H9 (cell line): Measurements from ENCODE around the gene ALG12. TPM values are rescaled to one million over a fixed set of nuclear protein-coding genes. Genes with fewer than 3 reads are reported as not detected.

ENCODE experiments used
- DNase-seq: peaks from one replicate; pipeline ENCODE4 v3.0.0-alpha.2; 2017
- H2AFZ ChIP-seq: one replicate; pipeline ENCODE4 v1.6.1; 2013; ENCODE audit warnings: mild to moderate bottlenecking, low read length, control low read depth, moderate library complexity
- H2AK5ac ChIP-seq: 2 replicates; pipeline ENCODE4 v1.6.1; 2013; ENCODE audit warnings: low read length, control low read depth, mixed read lengths; ENCODE audit not compliant: insufficient read length
- H2BK120ac ChIP-seq: one replicate; pipeline ENCODE4 v1.6.1; 2013; ENCODE audit warnings: low read depth, mild to moderate bottlenecking, low read length, control low read depth, inconsistent platforms; ENCODE audit not compliant: poor library complexity, severe bottlenecking
- H2BK12ac ChIP-seq: 2 replicates; pipeline ENCODE4 v1.6.1; 2013; ENCODE audit warnings: low read length, control low read depth, mixed read lengths, low read depth; ENCODE audit not compliant: insufficient read length
- H2BK15ac ChIP-seq: 2 replicates; pipeline ENCODE4 v1.6.1; 2013; ENCODE audit warnings: low read depth, low read length, control low read depth
- H2BK20ac ChIP-seq: one replicate; pipeline ENCODE4 v1.6.1; 2013; ENCODE audit warnings: low read depth, mild to moderate bottlenecking, low read length, control low read depth, inconsistent platforms; ENCODE audit not compliant: poor library complexity, severe bottlenecking
- H2BK5ac ChIP-seq: 2 replicates; pipeline ENCODE4 v1.6.1; 2013; ENCODE audit warnings: low read length, control low read depth, mixed read lengths; ENCODE audit not compliant: insufficient read length
- H3K14ac ChIP-seq: 2 replicates; pipeline ENCODE4 v1.6.1; 2013; ENCODE audit warnings: low read length, control low read depth; ENCODE audit not compliant: insufficient read depth
- H3K18ac ChIP-seq: 2 replicates; pipeline ENCODE4 v1.6.1; 2013; ENCODE audit warnings: low read depth, mild to moderate bottlenecking, mixed read lengths, low read length, control low read depth; ENCODE audit not compliant: insufficient read length
- H3K23ac ChIP-seq: 2 replicates; pipeline ENCODE4 v1.6.1; 2013; ENCODE audit warnings: low read length, control low read depth, mixed read lengths, low read depth; ENCODE audit not compliant: insufficient read length
- H3K23me2 ChIP-seq: 2 replicates; pipeline ENCODE4 v1.6.1; 2013; ENCODE audit warnings: low read depth, mild to moderate bottlenecking, mixed read lengths, low read length, control low read depth; ENCODE audit not compliant: insufficient read length, poor library complexity, severe bottlenecking
- H3K27ac ChIP-seq: 2 replicates; pipeline ENCODE4 v1.5.1; 2013; ENCODE audit warnings: low read length, control low read depth, mixed read lengths, low read depth; ENCODE audit not compliant: insufficient read length
- H3K27me3 ChIP-seq: 2 replicates; pipeline ENCODE4 v1.6.1; 2013; ENCODE audit warnings: low read length, control low read depth, inconsistent platforms; ENCODE audit not compliant: insufficient read depth
- H3K4ac ChIP-seq: 2 replicates; pipeline ENCODE4 v1.6.1; 2013; ENCODE audit warnings: low read depth, mild to moderate bottlenecking, control low read depth, inconsistent platforms, low read length, moderate library complexity
- H3K4me1 ChIP-seq: 2 replicates; pipeline ENCODE4 v1.6.1; 2013; ENCODE audit warnings: low read length, control low read depth, inconsistent platforms; ENCODE audit not compliant: insufficient read depth
- H3K4me2 ChIP-seq: 2 replicates; pipeline ENCODE4 v1.6.1; 2013; ENCODE audit warnings: low read length, control low read depth, mixed read lengths; ENCODE audit not compliant: insufficient read length, insufficient read depth
- H3K56ac ChIP-seq: 2 replicates; pipeline ENCODE4 v1.6.1; 2013; ENCODE audit warnings: low read depth, mild to moderate bottlenecking, mixed read lengths, low read length, control low read depth; ENCODE audit not compliant: insufficient read length
- H3K79me1 ChIP-seq: 2 replicates; pipeline ENCODE4 v1.6.1; 2013; ENCODE audit warnings: low read depth, mild to moderate bottlenecking, moderate library complexity, low read length, control low read depth, inconsistent platforms; ENCODE audit not compliant: insufficient read depth, poor library complexity, severe bottlenecking
- H3K79me2 ChIP-seq: 2 replicates; pipeline ENCODE4 v1.6.1; 2013; ENCODE audit warnings: low read length, control low read depth, inconsistent platforms; ENCODE audit not compliant: insufficient read depth
- H3K9ac ChIP-seq: 2 replicates; pipeline ENCODE4 v1.6.1; 2013; ENCODE audit warnings: low read length, control low read depth, mixed read lengths; ENCODE audit not compliant: insufficient read length; ENCODE audit errors: extremely low read depth
- H3K9me3 ChIP-seq: one replicate; pipeline ENCODE4 v1.6.1; 2013; ENCODE audit warnings: low read depth, low read length, inconsistent platforms; ENCODE audit not compliant: control insufficient read depth
- H3T11ph ChIP-seq: one replicate; pipeline ENCODE4 v1.6.1; 2013; ENCODE audit warnings: mild to moderate bottlenecking, low read length, control low read depth, inconsistent platforms
- H4K20me1 ChIP-seq: one replicate; pipeline ENCODE4 v1.6.1; 2013; ENCODE audit not compliant: control insufficient read depth, insufficient read length, insufficient read depth
- H4K5ac ChIP-seq: 2 replicates; pipeline ENCODE4 v1.6.1; 2013; ENCODE audit warnings: low read depth, mild to moderate bottlenecking, mixed read lengths, low read length, control low read depth; ENCODE audit not compliant: insufficient read length
- H4K8ac ChIP-seq: replicated peaks from 2 replicates; pipeline ENCODE4 v1.6.1; 2013; ENCODE audit warnings: low read length, control low read depth, mixed read lengths, low read depth; ENCODE audit not compliant: insufficient read length
- H4K91ac ChIP-seq: 2 replicates; pipeline ENCODE4 v1.6.1; 2013; ENCODE audit warnings: low read depth, mild to moderate bottlenecking, moderate library complexity, mixed read lengths, low read length, control low read depth; ENCODE audit not compliant: insufficient read length
- H3K27ac Mint-ChIP-seq, 3 experiments: 2 replicates in 2 of 3; 3 replicates in 1 of 3; pipeline ENCODE4 v1.8.0; 2020 to 2021; ENCODE audit warnings: mixed read lengths in 3 of 3, mild to moderate bottlenecking in 1 of 3, moderate library complexity in 1 of 3
- H3K27me3 Mint-ChIP-seq: 2 replicates; pipeline ENCODE4 v1.8.0; 2021; ENCODE audit warnings: low read depth, mild to moderate bottlenecking, moderate library complexity, mixed read lengths
- H3K36me3 Mint-ChIP-seq, 3 experiments: 2 replicates in 2 of 3; 3 replicates in 1 of 3; pipeline ENCODE4 v1.8.0; 2020 to 2021; ENCODE audit warnings: low read depth in 3 of 3, mixed read lengths in 3 of 3; ENCODE audit not compliant: insufficient read depth in 1 of 3
- H3K4me1 Mint-ChIP-seq, 2 experiments: 2 replicates each; pipeline ENCODE4 v1.8.0; 2020; ENCODE audit warnings: mixed read lengths in 2 of 2
- H3K4me3 Mint-ChIP-seq, 2 experiments: 2 replicates in 1 of 2; 3 replicates in 1 of 2; pipeline ENCODE4 v1.8.0; 2020 to 2021; ENCODE audit warnings: mild to moderate bottlenecking in 2 of 2, mixed read lengths in 2 of 2, moderate library complexity in 1 of 2
- H3K9me3 Mint-ChIP-seq, 2 experiments: 2 replicates in 1 of 2; 3 replicates in 1 of 2; pipeline ENCODE4 v1.8.0; 2020; ENCODE audit warnings: mild to moderate bottlenecking in 2 of 2, mixed read lengths in 2 of 2, moderate library complexity in 1 of 2
- CTCF ChIP-seq: fragments of 200-600 bp; sonication (generic); conservative IDR thresholded peaks from 3 replicates; pipeline ENCODE4 v1.8.0; 2021; ENCODE audit warnings: antibody characterized with exemption, mild to moderate bottlenecking
- WGBS: extraction: QIAGEN DNeasy Blood & Tissue Kit; methylation state at CpG from one replicate; pipeline ENCODE4 v1.1.7; 2013; ENCODE audit warnings: missing lambda C conversion rate, low lambda C conversion rate, mixed read lengths; ENCODE audit not compliant: insufficient read length; ENCODE audit errors: extremely low coverage; 5-methylcytosine and 5-hydroxymethylcytosine counted together
- total RNA-seq: library from RNA; stranded (reverse); gene quantifications from 2 replicates; pipeline ENCODE4 v1.2.1, GENCODE V29; 2021

ALG12 gene
- total RNA-seq, 1 experiment from 2014 or later, result 19.2 TPM

- H3K23ac ChIP-seq, result no peak overlapping the region
- no peaks in the 10 kb centered on the region; the same call in 1 of the 2 replicates for H3K4me1 ChIP-seq
- H2AK5ac ChIP-seq, result no peak overlapping the region
- peaks cover 2% of the 10 kb centered on the region for H4K20me1 ChIP-seq
- H2BK12ac ChIP-seq, result no peak overlapping the region
- peaks cover 4% of the 10 kb centered on the region; the same call in 1 of the 2 replicates for H3K79me2 ChIP-seq
- Mint-ChIP-seq H3K36me3 (peaks cover 39 to 61% (median 40%) of the 10 kb centered on the region in 3 experiments), H3K27me3 (no peaks in the 10 kb centered on the region), H3K27ac (no peak overlapping the region), H3K9me3 (peaks cover 19 to 28% of the 10 kb centered on the region in 2 experiments), H3K4me3 (no peak overlapping the region), H3K4me1 (peaks cover 8 to 9% of the 10 kb centered on the region in 2 experiments)
- no peak overlapping the region for H2BK20ac ChIP-seq
- no peak overlapping the region for H3T11ph ChIP-seq
- H3K9ac ChIP-seq, result no peak overlapping the region
- H4K8ac ChIP-seq, result no peak overlapping the region
- H3K79me1 ChIP-seq, result peaks cover 9% of the 10 kb centered on the region
- no peak overlapping the region for H3K18ac ChIP-seq
- no peak overlapping the region for H3K4ac ChIP-seq
- no peak overlapping the region for H2BK120ac ChIP-seq
- H3K56ac ChIP-seq, result no peak overlapping the region
- no peak overlapping the region for H2AFZ ChIP-seq
- H3K27me3 ChIP-seq, result no peaks in the 10 kb centered on the region
- no CpG with 5 or more reads among the region's 8 CpGs for WGBS
- no peaks in the 10 kb centered on the region for H3K23me2 ChIP-seq
- no peak overlapping the region for H4K5ac ChIP-seq
- H3K9me3 ChIP-seq, result no peaks in the 10 kb centered on the region
- no peak overlapping the region for H2BK15ac ChIP-seq
- H3K4me2 ChIP-seq, result no peak overlapping the region
- no peak overlapping the region for H2BK5ac ChIP-seq
- TF ChIP-seq CTCF, result no peak
- no peak overlapping the region for H3K14ac ChIP-seq
- DNase-seq, result no peak
- H4K91ac ChIP-seq, result no peak overlapping the region
- no peak overlapping the region for H3K27ac ChIP-seq
These were observed 40.0 kb downstream of the ALG12 start for GRCh38 chr22:49878206-49878605.
